Measurements from ENCODE around the gene CDC5L. TPM values are rescaled to one million over a fixed set of nuclear protein-coding genes. Genes with fewer than 3 reads are reported as not detected.

The CDC5L gene
- total RNA-seq, 1 donor, result 22.8 TPM

GRCh38 chr6:44470746-44471145 lies 83.2 kb downstream of the CDC5L start:
- DNase-seq (ENCODE audit: insufficient read length, low spot score, missing footprints), result no peak
- TF ChIP-seq, protein P1, sequence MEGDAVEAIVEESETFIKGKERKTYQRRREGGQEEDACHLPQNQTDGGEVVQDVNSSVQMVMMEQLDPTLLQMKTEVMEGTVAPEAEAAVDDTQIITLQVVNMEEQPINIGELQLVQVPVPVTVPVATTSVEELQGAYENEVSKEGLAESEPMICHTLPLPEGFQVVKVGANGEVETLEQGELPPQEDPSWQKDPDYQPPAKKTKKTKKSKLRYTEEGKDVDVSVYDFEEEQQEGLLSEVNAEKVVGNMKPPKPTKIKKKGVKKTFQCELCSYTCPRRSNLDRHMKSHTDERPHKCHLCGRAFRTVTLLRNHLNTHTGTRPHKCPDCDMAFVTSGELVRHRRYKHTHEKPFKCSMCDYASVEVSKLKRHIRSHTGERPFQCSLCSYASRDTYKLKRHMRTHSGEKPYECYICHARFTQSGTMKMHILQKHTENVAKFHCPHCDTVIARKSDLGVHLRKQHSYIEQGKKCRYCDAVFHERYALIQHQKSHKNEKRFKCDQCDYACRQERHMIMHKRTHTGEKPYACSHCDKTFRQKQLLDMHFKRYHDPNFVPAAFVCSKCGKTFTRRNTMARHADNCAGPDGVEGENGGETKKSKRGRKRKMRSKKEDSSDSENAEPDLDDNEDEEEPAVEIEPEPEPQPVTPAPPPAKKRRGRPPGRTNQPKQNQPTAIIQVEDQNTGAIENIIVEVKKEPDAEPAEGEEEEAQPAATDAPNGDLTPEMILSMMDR (IDR thresholded peaks at IDR 0.05; ENCODE audit: extremely low read depth, low read depth, low read length), result no peak
- Histone ChIP-seq H2AFZ (ENCODE audit: low read length) (no peak overlapping the region), H3K27ac (ENCODE audit: low read depth, low read length) (no peak overlapping the region), H3K27me3 (ENCODE audit: insufficient read depth, low read length) (peaks cover 5% of the 10 kb centered on the region), H3K36me3 (ENCODE audit: insufficient read depth, low read length) (no peaks in the 10 kb centered on the region), H3K4me2 (ENCODE audit: insufficient read depth, low read length) (no peak overlapping the region), H3K4me3 (ENCODE audit: insufficient read depth, low read length) (no peak overlapping the region), H3K9me3 (ENCODE audit: low read depth, low read length) (no peaks in the 10 kb centered on the region), H3K4me1 (ENCODE audit: insufficient read depth, low read length) (no peaks in the 10 kb centered on the region), H3K79me2 (ENCODE audit: insufficient read depth, low read length) (no peaks in the 10 kb centered on the region), H4K20me1 (ENCODE audit: insufficient read depth, low read length) (no peaks in the 10 kb centered on the region)

DNA sequence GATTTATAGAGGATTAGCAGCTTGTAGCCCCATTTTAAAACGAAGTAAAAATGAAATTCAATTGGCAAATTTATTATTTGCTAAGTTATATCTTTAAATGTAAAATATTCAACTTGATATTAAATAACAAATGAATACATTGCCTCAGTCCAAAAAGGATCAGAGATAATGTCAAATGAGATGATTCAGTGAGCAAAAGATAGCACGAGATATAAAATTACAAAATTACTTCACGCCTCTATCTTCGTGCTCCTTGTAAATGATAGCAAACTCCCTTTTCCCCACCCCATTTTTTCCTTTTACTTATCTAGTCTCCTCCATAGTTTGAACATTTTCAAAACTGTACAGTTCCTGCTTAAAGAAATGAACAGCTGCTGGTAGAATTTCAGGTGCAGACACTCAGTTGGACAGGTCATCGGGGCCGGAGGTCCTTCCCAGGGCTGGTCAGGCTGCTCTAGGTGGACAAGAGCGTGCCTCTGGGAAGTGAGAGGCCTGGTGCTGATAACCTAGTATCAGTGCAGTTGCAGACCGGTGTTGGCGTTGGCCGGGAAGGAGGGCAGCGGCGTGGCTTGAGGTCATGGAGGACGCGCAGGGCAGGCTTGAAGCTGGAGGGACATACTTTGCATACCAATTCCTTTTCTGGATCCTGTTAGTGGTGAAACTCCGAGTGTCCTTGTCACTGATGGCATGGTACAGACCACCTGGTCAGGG lies 83.9 kb downstream of the CDC5L start:
- no peaks in the 10 kb centered on the region for H3K79me2 ChIP-seq (ENCODE audit: insufficient read depth, low read length)
- H3K4me1 ChIP-seq (ENCODE audit: insufficient read depth, low read length), result no peaks in the 10 kb centered on the region
- peaks cover 5% of the 10 kb centered on the region for H3K27me3 ChIP-seq (ENCODE audit: insufficient read depth, low read length)
- no peak overlapping the region for H3K4me2 ChIP-seq (ENCODE audit: insufficient read depth, low read length)
- TF ChIP-seq, protein P1 (IDR thresholded peaks at IDR 0.05; ENCODE audit: extremely low read depth, low read depth, low read length), result no peak
- no peak overlapping the region for H3K4me3 ChIP-seq (ENCODE audit: insufficient read depth, low read length)
- no peak overlapping the region for H3K27ac ChIP-seq (ENCODE audit: low read depth, low read length)
- DNase-seq (ENCODE audit: insufficient read length, low spot score, missing footprints), result no peak
- no peaks in the 10 kb centered on the region for H4K20me1 ChIP-seq (ENCODE audit: insufficient read depth, low read length)
- H3K9me3 ChIP-seq (ENCODE audit: low read depth, low read length), result no peaks in the 10 kb centered on the region
- H2AFZ ChIP-seq (ENCODE audit: low read length), result no peak overlapping the region
- H3K36me3 ChIP-seq (ENCODE audit: insufficient read depth, low read length), result no peaks in the 10 kb centered on the region

DNA sequence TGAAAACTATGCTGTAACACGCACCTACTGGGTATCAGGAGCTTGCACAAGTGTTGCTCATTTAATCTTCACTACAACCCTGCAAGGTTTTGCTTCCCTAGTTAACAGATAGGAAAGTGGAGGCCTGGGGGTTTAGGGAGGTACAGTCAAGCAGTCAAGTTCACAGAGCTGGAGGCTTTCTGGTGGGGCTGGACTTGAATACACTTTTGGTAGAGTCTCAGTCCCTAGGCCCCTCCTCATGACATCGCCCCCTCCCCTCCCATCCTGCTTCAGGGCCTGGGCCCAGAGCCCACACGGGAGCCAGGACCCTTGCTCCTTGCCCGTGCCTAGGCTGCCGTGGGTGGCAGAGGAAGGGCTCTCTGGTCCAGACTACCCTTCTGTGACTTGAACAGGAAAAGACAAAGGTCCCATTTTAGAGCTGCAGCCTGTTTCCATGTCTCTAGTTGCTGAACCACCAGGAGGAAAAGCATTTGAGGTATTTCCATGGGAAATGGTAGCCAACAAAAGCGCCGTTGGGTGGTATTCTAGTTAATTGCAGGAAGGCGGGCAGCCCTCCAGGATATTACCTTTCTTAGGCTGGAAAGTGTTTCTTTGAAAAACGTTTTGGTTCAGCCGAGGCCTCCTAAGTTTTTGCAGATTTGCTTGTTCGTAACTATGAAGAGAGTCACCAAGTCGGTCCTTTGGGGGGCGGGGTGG lies 84.9 kb downstream of the CDC5L start:
- Histone ChIP-seq H3K36me3 (ENCODE audit: insufficient read depth, low read length) (no peaks in the 10 kb centered on the region), H3K4me3 (ENCODE audit: insufficient read depth, low read length) (no peak overlapping the region), H3K79me2 (ENCODE audit: insufficient read depth, low read length) (no peaks in the 10 kb centered on the region), H3K9me3 (ENCODE audit: low read depth, low read length) (no peaks in the 10 kb centered on the region), H4K20me1 (ENCODE audit: insufficient read depth, low read length) (no peaks in the 10 kb centered on the region), H3K4me2 (ENCODE audit: insufficient read depth, low read length) (no peak overlapping the region), H3K4me1 (ENCODE audit: insufficient read depth, low read length) (no peaks in the 10 kb centered on the region), H3K27me3 (ENCODE audit: insufficient read depth, low read length) (peaks cover 5% of the 10 kb centered on the region), H3K27ac (ENCODE audit: low read depth, low read length) (no peak overlapping the region), H2AFZ (ENCODE audit: low read length) (no peak overlapping the region)
- no peak for DNase-seq (ENCODE audit: insufficient read length, low spot score, missing footprints)
- TF ChIP-seq, protein P1 (IDR thresholded peaks at IDR 0.05; ENCODE audit: extremely low read depth, low read depth, low read length), result no peak
